ENCODE results near the gene PCSK6.

The PCSK6 gene

GRCh38 chr15:101523560-101523940, 34.0 kb upstream of the PCSK6 start:
- no peak overlapping the region for H3K27ac ChIP-seq
- TF ChIP-seq CTCF (conservative IDR thresholded peaks at IDR 0.05; ENCODE audit: low read depth): no peak
- no peak for DNase-seq (ENCODE audit: low spot score)
- CTCF ChIA-PET: no interaction called here
- POLR2A ChIA-PET (ENCODE audit: low non-redundant PET): no interaction called here

GRCh38 chr15:101522621-101523559, 33.4 kb upstream of the PCSK6 start:
- no peak for TF ChIP-seq CTCF (conservative IDR thresholded peaks at IDR 0.05; ENCODE audit: low read depth)
- H3K27ac ChIP-seq: no peak overlapping the region
- DNase-seq (ENCODE audit: low spot score): no peak
- ChIA-PET POLR2A (ENCODE audit: low non-redundant PET) (no interaction called here), CTCF (no interaction called here)

- no peak for DNase-seq (ENCODE audit: low spot score)
- ChIA-PET CTCF (no interaction called here), POLR2A (ENCODE audit: low non-redundant PET) (no interaction called here)
- H3K27ac ChIP-seq: no peak overlapping the region
- TF ChIP-seq CTCF (conservative IDR thresholded peaks at IDR 0.05; ENCODE audit: low read depth): no peak
Observed at GRCh38 chr15:101522091-101522490, 32.6 kb upstream of the PCSK6 start.

GRCh38 chr15:101521591-101521990, 32.1 kb upstream of the PCSK6 start:
- DNase-seq (ENCODE audit: low spot score): no peak
- TF ChIP-seq CTCF (conservative IDR thresholded peaks at IDR 0.05; ENCODE audit: low read depth): no peak
- ChIA-PET CTCF (no interaction called here), POLR2A (ENCODE audit: low non-redundant PET) (no interaction called here)
- no peak overlapping the region for H3K27ac ChIP-seq

GRCh38 chr15:101521069-101521468, 31.6 kb upstream of the PCSK6 start:
- POLR2A ChIA-PET (ENCODE audit: low non-redundant PET): no interaction called here
- CTCF ChIA-PET: no interaction called here

GRCh38 chr15:101520395-101520794, 30.9 kb upstream of the PCSK6 start:
- DNase-seq (ENCODE audit: low spot score): no peak
- CTCF ChIA-PET: no interaction called here
- POLR2A ChIA-PET (ENCODE audit: low non-redundant PET): no interaction called here
- H3K27ac ChIP-seq: no peak overlapping the region
- no peak for TF ChIP-seq CTCF (conservative IDR thresholded peaks at IDR 0.05; ENCODE audit: low read depth)

More at GRCh38 chr15:101521069-101521468, 31.6 kb upstream of the PCSK6 start:
- DNase-seq (ENCODE audit: low spot score): no peak
- no peak overlapping the region for H3K27ac ChIP-seq
- no peak for TF ChIP-seq CTCF (conservative IDR thresholded peaks at IDR 0.05; ENCODE audit: low read depth)
